Gastroesophageal sphincter (tissue), 4 donors: ENCODE data around the gene WARS2. TPM values are rescaled to one million over a fixed set of nuclear protein-coding genes. Genes with fewer than 3 reads are reported as not detected.

Experiments used
- ATAC-seq: fragments of 150-250 bp; one replicate; pipeline ENCODE4 v1.9.1; 2016; ENCODE audit warnings: mild to moderate bottlenecking, moderate library complexity
- H3K27ac ChIP-seq, 4 donors: fragments of 200-600 bp; sonication (generic) in 3 of 4; 1 replicate in 3 of 4; 2 replicates in 1 of 4; pipeline ENCODE4 v1.5.1; 2016 to 2019
- H3K27me3 ChIP-seq: fragments of 200-600 bp; sonication (generic); one replicate; pipeline ENCODE4 v1.5.1; 2019
- H3K36me3 ChIP-seq, 2 donors: fragments of 200-600 bp; sonication (generic); one replicate each; pipeline ENCODE4 v1.5.1; 2019; ENCODE audit warnings: control low read depth in 1 of 2
- H3K4me1 ChIP-seq, 3 donors: fragments of 200-600 bp; sonication (generic); 1 replicate in 2 of 3; 2 replicates in 1 of 3; pipeline ENCODE4 v1.5.1; 2016 to 2019; ENCODE audit warnings: control low read depth in 2 of 3
- H3K4me3 ChIP-seq, 2 donors: fragments of 200-600 bp; sonication (generic); one replicate each; pipeline ENCODE4 v1.5.1; 2019; ENCODE audit warnings: mild to moderate bottlenecking in 1 of 2, moderate library complexity in 1 of 2
- H3K9me3 ChIP-seq, 3 donors: fragments of 200-600 bp; sonication (generic); one replicate each; pipeline ENCODE4 v1.5.1; 2017 to 2019; ENCODE audit warnings: control low read depth in 2 of 3
- CTCF ChIP-seq, 4 experiments: fragments of 200-600 bp in 2 of 4; fragments of 450-650 bp in 2 of 4; sonication (generic) in 1 of 4; IDR thresholded peaks; one replicate each; pipeline ENCODE4 v1.5.1; 2017 to 2019; ENCODE audit warnings: antibody characterized with exemption in 4 of 4, mild to moderate bottlenecking in 2 of 4, moderate library complexity in 2 of 4
- EP300 ChIP-seq: sonication (generic); formaldehyde crosslinking; IDR thresholded peaks from one replicate; pipeline ENCODE4 v1.6.1; 2017; ENCODE audit warnings: antibody characterized with exemption, mild to moderate bottlenecking
- POLR2A ChIP-seq, 2 donors: fragments of 450-650 bp; IDR thresholded peaks; one replicate each; pipeline ENCODE4 v1.6.1; 2017; ENCODE audit warnings: antibody characterized with exemption in 2 of 2, mild to moderate bottlenecking in 2 of 2, moderate library complexity in 1 of 2
- POLR2AphosphoS5 ChIP-seq: sonication (generic); formaldehyde crosslinking; IDR thresholded peaks from one replicate; pipeline ENCODE4 v1.6.1; 2017; ENCODE audit warnings: antibody characterized with exemption
- WGBS, 2 donors: methylation state at CpG; one replicate each; pipeline ENCODE4 v1.1.5; 2018; ENCODE audit warnings: low coverage in 1 of 2; 5-methylcytosine and 5-hydroxymethylcytosine counted together
- total RNA-seq, 4 donors: library from RNA; depleted of rRNA; stranded (reverse); fragments of >200 nt; gene quantifications; one replicate each; pipeline ENCODE4 v1.1.0, GENCODE V29; 2016

The WARS2 gene
- total RNA-seq, 4 donors from 2014 or later, result 9.2 to 12.8 (median 11.7) TPM

GRCh38 chr1:118984722-118985639, 155.5 kb downstream of the WARS2 start:
- Histone ChIP-seq H3K4me3 (peak overlapping the region in 1 of 2 donors; percentile 39), H3K9me3 (peaks cover 0 to 33% (median 0%) of the 10 kb centered on the region in 3 donors), H3K27me3 (peaks cover 100% of the 10 kb centered on the region), H3K27ac (no peak overlapping the region), H3K36me3 (no peaks in the 10 kb centered on the region), H3K4me1 (peaks cover 0 to 64% (median 15%) of the 10 kb centered on the region in 3 donors)
- no peak for ATAC-seq
- TF ChIP-seq EP300 (no peak), POLR2A (IDR thresholded peaks at IDR 0.05) (no peak), POLR2AphosphoS5 (no peak), CTCF (IDR thresholded peaks at IDR 0.05) (no peak)
- 15 to 34% methylated on average over 6 to 24 of the region's 48 CpGs for WGBS, 2 donors

GRCh38 chr1:118984086-118984721, 156.2 kb downstream of the WARS2 start:
- WGBS, 2 donors, result 37% methylated on average over 11 of the region's 43 CpGs; no CpG with 5 or more reads in 1 of the 2 donors
- Histone ChIP-seq H3K9me3 (peaks cover 0 to 30% (median 0%) of the 10 kb centered on the region in 3 donors), H3K4me1 (peaks cover 0 to 70% (median 15%) of the 10 kb centered on the region in 3 donors), H3K36me3 (no peaks in the 10 kb centered on the region), H3K27ac (no peak overlapping the region), H3K27me3 (peaks cover 100% of the 10 kb centered on the region), H3K4me3 (peak overlapping the region in 1 of 2 donors; percentile 39)
- ATAC-seq, result no peak
- TF ChIP-seq CTCF (IDR thresholded peaks at IDR 0.05), result no peak
- no peak for TF ChIP-seq EP300
- no peak for TF ChIP-seq POLR2AphosphoS5
- TF ChIP-seq POLR2A (IDR thresholded peaks at IDR 0.05), result no peak

GRCh38 chr1:118983558-118984041, 156.9 kb downstream of the WARS2 start:
- H3K4me1 ChIP-seq, result peaks cover 0 to 67% (median 15%) of the 10 kb centered on the region in 3 donors

GRCh38 chr1:118982821-118983557, 157.5 kb downstream of the WARS2 start:
- Histone ChIP-seq H3K4me3 (no peak overlapping the region), H3K4me1 (peaks cover 0 to 61% (median 11%) of the 10 kb centered on the region in 3 donors), H3K27me3 (peaks cover 100% of the 10 kb centered on the region)

More at GRCh38 chr1:118983558-118984041, 156.9 kb downstream of the WARS2 start:
- peaks cover 0 to 25% (median 0%) of the 10 kb centered on the region in 3 donors for H3K9me3 ChIP-seq
- H3K36me3 ChIP-seq, result no peaks in the 10 kb centered on the region
- no peak overlapping the region for H3K27ac ChIP-seq
- H3K4me3 ChIP-seq, result no peak overlapping the region
- ATAC-seq, result no peak
- 42% methylated on average over 16 of the region's 22 CpGs; no CpG with 5 or more reads in 1 of the 2 donors for WGBS, 2 donors
- H3K27me3 ChIP-seq, result peaks cover 100% of the 10 kb centered on the region
- TF ChIP-seq EP300, result no peak
- TF ChIP-seq POLR2AphosphoS5, result no peak
- no peak for TF ChIP-seq POLR2A (IDR thresholded peaks at IDR 0.05)
- no peak for TF ChIP-seq CTCF (IDR thresholded peaks at IDR 0.05)

More at GRCh38 chr1:118982821-118983557, 157.5 kb downstream of the WARS2 start:
- TF ChIP-seq POLR2AphosphoS5, result no peak
- Histone ChIP-seq H3K27ac (no peak overlapping the region), H3K9me3 (peaks cover 0 to 25% (median 0%) of the 10 kb centered on the region in 3 donors), H3K36me3 (no peaks in the 10 kb centered on the region)
- ATAC-seq, result no peak
- WGBS, 2 donors, result 25 to 29% methylated on average over 6 to 17 of the region's 26 CpGs
